ENCODE measurements around the gene NADSYN1.
"Not testable (repeated sequence)": the region's sequence is repeated elsewhere in the genome, so short reads cannot be mapped to it uniquely, and the experiment has no call there.

NADSYN1 gene

DNA sequence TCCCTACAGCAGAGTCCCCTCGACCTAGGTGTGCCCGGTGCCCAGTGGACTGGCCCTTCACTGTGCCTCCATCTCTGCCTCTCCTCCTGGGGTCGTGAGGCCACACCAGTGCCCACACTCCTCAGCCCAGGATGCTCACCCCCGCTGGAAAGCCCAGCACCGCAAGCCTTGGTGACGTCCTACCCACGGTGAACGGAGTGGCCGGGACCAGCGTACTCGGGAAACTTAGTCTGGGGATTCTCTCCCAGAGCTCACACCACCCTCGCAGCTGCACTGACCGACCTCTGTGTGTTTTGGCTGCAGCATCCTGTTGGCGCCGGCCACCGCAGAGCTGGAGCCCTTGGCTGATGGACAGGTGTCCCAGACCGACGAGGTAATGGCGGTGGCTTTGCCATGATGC, 38.5 kb downstream of the NADSYN1 start:
- ATAC-seq = no peak

DNA sequence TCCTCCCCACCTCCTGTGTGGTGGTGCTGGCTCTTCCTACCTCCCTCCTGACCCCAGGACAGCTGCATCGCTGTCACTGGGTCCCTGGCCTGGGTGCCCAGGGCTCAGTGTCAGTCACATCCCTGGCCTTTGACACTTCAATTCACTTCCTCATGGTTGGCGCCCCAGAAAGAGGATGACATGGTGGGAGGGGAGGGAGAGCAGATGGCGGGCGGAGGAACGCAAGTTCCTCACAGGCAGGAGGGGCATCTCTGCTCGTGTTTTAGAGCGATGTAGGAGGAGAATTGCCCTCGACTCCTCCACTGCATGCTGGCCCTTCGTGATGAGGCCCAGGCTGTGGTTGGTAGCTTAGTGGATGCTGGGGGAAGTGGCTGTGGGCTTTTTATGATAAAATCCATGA, 38.9 kb downstream of the NADSYN1 start:
- no peak for DNase-seq
- no peak for ATAC-seq

More for the DNA sequence above, 38.5 kb downstream of the NADSYN1 start:
- DNase-seq = no peak

DNA sequence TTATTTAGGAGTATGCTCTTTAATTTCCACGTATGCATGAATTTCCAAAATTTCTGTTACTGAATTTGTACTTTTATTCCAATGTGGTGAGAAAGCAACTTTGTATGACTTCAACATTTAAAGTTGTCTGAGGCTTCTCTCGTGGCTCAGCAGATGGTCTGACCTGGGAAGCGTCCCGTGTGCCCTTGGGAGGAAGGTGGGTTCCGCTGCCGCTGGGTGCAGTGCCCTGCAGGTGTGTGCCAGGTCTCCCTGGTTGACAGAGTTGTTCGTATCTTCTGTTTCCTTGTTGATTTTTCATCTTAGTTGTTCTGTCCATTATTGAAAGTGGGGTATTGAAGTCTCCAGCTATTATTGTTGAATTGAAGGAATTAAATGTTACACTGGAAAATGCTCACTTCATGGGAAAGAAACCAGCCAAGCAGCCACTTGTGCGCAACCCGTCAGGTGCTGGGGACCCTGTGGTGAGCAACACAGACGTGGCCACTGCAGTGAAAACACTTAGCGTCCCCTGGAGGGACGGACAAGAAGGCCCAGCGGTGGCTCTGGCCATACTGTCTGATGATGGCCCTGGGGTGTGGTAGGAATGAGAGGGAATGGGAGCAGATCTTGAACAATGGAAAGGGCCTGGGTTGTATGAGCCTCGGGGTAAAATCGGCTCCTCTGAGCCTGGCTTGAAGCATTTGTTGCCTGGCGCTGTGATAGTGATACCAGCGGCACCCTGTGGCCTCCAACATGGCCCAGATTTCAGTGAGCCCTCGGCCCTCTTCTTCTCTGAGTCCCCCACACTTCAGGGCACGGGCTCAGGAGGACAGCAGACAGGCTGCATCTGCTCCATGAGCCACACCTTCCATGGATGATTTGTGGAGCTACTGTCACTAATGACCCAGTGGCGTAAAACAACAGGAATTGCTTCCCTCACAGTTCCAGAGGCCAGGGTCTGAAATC, 42.6 kb downstream of the NADSYN1 start:
- ATAC-seq (no peak), DNase-seq (no peak)

DNA sequence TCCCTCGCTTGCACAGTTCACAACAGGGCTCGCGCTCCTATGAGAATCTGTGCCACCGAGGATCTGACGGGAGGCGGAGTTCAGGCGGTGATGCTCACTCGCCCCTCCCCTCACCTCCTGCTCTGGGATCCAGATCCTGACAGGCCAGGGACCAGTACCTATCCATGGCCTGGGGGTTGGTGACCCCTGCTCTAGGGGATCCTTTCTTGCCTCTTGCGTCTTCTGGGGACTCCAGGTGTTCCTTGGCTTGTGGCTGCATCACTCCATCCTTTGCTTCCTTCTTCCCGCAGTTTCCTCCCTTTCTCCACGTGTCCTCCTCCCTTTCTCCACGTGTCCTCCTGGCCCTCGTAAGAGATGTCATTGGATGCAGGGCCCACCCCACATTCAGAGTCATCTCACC, 43.4 kb downstream of the NADSYN1 start:
- ATAC-seq = no peak
- no peak for DNase-seq

DNA sequence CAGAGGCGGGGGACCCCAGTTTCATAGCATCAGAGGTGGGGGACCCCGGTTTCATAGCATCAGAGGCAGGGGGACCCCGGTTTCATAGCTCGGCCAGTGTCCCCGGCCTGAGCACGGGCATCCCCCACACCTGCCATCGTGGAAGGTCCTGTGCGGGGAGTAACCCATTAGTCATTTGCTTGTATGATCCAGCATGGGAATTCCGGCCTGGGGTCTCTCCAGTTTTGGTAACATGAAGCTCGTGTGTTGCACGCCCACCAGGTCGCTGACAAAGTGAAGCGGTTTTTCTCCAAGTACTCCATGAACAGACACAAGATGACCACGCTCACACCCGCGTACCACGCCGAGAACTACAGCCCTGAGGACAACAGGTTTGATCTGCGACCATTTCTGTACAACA, 45.1 kb downstream of the NADSYN1 start:
- DNase-seq (no peak), ATAC-seq (no peak)

DNA sequence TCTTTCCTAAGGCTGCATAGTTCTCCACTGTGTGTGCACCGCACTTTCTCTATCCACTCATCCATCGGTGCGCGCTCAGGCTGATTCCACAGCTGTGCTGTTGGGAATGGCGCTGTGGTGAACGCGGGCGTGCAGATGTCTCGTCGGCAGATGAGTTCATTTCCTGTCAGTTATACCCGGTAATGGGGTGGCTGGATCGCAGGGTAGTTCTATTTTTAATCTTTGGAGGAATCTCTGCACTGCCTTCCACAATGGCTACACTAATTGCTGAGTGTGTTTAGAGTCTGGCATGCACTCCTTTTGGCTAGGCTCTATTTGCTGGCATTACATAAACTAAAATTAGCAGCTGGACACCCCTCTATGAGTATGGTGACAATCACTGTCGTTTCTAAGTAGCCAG, 46.1 kb downstream of the NADSYN1 start:
- ATAC-seq = no peak
- no peak for DNase-seq

DNA sequence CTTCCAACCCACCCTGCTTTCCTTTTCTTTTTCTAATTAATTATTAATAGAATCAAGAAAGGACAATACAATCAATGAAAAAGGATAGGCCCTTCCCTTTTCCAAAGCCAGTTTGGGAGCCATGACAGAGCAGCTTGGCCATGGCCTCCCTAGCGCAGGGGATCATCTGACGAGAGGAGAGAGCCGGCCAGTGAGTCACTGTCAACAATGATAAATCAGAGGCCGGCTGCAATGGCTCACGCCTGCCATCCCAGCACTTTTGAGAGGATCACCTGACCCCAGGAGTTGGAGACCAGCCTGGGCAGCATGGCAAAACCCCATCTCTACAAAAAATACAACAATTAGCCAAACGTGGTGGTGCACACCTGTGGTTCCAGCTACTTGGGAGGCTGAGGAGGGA, 46.5 kb downstream of the NADSYN1 start:
- DNase-seq = no peak
- no peak for ATAC-seq

DNA sequence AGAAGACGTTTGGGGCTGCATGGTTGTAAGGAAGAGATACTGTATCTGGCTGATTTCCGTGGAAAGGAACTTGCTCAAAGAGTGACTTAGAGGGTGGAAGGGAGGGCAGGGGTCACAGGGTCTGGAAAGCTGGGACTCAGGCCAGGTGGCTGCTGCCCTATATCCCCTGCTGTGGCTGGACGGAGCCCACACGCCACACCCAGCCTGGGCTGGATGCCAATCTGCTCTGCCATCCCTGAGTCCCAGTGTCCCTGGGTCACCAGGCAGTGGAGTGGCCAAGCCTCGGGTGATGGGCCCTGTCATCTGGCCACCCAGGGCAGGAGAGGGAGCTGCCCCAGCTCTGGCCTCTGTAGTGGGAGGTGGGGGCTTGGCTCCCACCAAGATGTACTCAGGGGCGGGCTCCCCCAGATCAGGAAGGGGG, 47.6 kb downstream of the NADSYN1 start:
- ATAC-seq = no peak
- DNase-seq = no peak

DNA sequence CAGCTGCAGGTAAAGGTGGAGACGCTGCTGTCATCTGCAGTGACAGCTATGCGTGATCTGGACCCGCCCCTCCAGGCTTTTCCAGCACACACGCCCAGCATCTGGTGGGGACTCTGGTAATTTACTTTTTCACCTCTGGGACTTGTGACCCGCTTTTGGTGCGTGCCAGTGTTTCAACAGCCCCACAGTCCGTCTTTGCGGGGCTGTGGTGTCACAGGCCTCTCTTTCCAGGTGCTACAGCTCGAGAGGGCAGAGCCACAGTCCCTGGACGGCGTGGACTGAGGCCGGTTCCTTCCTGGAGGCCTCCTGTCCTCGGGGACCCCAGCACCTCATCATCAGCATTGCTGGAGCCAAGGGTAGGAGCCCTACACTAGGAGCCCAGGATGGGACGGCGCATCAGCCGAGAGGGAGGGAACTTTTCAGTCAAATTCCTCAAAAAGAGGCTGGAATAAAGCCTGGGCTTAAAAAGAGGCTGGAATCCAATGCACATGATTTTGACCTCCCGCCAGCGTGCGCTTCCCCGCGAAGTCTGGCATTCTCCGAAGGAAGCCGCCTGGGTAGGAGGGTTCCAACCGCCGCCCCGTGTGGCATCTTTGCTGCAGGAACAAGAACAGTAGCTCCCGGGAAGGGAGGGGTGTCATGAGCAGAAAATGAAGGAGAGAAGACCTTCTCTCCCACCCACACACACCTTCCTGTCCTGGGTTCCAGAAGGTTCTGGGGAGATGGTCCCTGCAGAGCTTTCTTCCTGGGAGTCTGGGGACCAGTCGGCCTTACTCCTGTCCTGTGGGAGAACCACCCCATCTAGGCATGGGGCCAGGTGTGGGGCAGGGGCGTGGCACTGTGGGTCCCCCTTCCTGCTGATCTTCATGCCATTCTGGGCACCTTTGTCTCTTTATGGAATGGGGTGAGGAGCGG, 48.3 kb downstream of the NADSYN1 start:
- DNase-seq = no peak

DNA sequence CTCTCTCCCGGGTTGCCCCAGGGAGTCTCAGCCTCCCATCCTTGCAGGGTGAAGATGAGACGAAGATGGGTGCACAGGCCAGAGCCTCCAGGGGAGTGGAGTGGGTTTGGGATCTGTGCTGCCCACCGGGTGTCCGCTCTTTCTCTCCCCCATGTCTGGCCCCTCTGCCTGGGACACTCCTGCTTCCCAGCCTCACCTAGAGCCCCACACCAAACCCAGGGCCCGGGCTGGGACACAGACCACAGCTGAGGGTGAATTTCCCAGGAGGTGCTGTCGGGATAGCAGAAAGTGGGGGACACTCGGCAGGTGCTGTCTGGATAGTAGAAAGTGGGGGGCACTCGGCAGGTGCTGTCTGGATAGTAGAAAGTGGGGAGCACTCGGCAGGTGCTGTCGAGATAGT, 49.0 kb downstream of the NADSYN1 start:
- no peak for DNase-seq
- ATAC-seq = no peak

More for the DNA sequence above, 48.3 kb downstream of the NADSYN1 start:
- ATAC-seq = no peak

DNA sequence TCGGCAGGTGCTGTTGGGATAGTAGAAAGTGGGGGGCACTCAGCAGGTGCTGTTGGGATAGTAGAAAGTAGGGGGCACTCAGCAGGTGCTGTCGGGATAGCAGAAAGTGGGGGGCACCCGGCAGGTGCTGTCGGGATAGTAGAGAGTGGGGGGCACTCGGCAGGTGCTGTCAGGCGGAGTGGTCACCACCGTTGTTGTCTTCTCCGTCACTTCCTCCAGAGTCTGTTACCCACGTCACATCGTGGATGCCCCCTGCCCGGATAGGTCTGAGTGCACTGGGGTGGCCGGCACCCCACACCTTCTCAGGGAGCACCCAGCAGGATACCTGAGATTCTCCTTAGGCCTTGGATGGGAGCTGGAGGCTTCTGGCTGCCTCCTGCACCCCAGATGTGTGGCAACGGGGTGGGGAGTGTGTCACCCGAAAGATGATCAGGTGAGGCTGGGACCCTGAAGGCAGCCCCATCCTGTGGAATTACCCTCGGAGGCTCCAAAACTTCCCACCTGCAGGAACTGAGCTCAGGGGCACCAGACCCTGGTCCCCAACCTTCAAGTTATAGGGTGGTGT, 50.0 kb downstream of the NADSYN1 start:
- DNase-seq (no peak), ATAC-seq (no peak)

DNA sequence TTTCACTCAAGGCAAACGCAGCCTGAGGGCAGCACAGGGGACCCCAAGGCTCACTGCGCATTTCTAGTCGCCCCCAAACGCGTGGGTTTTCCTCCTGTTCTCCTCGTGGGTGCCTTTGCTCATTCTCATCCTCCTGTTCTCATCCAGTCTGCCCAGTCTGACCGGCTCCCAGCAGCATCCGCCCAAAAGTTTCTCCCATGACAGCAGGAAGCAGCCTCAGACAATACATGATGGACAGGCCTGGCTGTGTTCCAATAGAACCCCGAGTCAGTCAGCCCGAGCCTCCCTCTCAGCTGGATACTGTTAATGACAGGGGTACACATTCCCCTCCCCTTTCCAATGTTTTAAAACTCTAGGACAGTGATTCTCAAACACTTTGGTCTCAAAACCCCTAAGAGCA, 51.5 kb downstream of the NADSYN1 start:
- DNase-seq = no peak
- no peak for ATAC-seq

DNA sequence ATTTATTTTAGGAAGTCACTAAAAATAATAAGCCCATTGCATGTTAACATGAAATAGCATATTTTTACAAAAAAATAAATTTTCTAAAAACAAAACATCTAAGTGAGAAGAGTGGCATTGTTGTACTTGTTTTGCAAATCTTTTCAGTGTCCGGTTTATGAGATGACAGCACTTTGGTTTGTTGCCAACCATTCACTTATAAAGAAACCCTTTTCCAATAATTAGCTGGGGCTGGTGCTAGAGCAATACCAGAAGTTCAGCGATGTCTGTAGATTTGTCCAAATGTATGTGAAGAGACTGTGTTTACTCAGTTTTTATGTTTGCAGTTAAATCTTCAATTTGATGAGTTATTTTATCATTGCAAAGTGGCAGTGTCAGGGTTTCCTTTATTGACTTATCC, 52.0 kb downstream of the NADSYN1 start:
- DNase-seq = no peak
- ATAC-seq = no peak

DNA sequence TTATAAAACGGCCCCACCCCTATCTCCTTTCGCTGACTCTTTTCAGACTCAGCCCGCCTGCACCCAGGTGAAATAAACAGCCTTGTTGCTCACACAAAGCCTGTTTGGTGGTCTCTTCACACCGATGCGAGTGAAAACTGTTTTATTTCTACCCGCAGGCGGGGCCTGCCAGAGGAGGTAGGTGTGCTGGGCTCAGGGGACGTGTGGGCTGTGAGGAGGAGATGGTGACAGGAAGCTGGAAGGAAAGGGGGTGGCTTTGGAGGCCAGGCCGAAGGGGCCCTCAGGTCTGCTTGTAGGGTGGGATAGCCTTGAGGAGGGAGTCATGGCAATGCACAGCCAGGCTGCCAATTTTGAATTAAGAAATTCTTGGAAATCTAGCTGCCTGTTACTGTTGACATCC, 52.8 kb downstream of the NADSYN1 start:
- ATAC-seq (no peak), DNase-seq (no peak)

DNA sequence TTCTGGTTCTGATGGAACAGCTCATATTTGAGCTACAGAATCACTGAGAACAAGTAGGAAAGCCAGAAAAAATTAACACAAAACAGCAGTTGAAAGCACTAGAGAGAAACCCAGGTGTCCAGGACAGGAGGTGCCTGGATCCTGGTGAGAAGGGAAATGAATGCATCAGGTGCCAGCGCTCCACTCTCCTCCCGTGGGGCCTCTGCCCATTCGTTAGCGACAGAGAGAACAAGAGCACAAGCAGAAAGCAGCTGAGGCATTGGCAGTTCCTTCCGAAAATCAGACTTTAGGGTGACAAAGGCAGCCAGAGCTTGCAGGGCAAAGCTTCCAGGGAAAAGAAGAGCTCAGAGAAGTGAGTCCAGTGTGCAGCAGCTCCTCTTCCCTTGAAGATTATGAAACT, 54.1 kb downstream of the NADSYN1 start:
- DNase-seq = no peak
- no peak for ATAC-seq

DNA sequence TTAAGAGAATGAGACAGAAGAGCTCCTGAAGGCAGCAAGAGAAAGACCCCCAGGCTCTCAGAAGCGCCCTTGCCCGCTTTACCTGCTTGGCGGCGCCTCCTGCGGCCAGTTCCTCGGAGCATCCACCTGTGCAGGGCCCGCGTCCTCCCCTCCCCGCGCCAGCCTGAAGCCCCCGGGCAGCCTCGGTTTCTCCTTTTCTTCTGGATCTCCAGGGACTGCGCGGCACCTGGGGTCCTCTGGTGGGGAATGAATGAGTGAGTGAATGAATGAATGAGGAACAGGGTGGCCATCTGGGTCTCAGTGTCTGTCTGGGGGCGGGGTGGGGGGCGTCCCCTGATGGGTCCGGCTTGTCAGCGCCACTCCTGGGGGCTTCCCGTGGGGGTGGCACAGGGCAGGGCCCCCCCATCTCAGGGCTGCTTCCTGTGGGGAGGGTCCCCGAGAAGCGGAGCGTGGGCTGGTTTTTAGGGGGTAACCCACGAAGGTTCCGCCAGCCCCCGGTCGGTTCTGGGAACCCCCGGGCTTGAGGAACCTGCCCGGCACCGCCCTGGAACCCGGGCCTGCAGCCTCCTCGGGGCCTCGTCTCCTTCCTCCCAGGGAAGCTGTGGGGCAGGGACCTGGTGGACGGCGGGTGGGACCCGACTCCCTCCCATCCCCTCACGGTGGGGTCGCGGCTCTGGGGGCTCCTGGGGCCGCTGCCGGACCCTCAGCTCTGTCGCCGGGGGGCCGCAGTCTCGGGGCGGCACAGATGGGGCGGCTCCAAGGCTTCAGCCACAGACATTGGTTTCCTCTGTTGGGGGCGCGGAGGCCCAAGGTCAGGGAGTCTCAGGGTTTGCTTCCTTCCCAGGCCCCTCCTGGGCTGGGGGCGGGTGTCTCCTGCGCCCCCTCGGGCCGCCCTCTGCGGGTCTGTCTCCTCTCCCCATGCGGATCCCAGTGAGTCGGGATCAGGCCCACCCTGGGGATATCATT, 65.8 kb downstream of the NADSYN1 start:
- ATAC-seq = no peak
- no peak for DNase-seq

DNA sequence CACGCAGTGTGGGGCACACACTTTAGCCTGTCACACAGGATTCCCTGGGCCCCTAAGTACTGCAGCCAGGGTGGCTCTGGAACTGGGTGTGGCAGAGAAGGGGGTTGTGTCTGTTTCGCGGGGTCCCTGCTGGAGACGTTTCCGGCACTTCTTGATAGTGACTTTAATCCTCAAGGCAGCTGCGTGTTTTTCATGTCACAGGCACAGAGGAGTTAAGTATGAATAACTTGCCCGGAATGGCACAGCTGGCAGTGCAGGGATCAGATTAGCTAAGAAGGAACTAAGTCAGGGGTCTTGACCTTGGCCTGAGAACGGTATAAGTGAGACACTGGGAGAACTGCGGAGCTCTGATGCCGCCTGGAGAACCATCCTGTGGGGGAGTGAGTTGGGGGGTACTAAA, 66.5 kb downstream of the NADSYN1 start:
- no peak for ATAC-seq
- DNase-seq = no peak

DNA sequence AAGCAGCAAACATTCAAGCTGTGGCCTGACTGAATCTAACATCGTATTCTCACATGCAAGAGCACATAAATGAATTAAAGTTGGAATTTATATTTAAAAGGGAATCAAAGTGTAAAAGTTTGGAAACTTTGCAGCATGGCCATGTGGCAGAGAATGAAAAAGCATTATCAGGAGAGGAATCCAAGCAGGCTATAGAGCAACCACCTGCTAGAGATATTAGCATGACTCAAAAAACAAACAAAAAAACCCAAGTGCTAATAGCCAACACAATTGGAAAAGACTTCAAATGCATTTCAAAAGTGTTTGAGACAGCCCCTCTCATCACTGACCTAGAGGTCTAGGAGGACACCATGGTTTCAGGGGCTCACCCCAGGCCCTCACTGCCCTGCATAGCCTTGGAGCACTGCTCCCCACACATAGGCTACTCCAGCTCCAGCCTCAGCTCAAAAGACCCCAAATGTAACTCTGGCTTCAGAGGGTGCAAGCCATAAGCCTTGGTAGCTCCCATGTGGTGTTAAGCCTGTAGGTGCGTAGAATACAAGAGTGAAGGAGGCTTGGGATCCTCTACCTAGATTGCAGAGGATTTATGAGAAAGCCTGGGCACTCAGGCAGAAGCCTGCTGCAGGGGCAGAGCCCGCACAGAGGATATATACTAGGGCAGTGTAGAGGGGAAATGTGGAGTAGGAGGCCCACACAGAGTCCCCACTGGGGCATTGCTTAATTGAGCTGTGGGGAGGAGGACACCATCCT, 72.4 kb downstream of the NADSYN1 start:
- ATAC-seq (no peak), DNase-seq (no peak)

DNA sequence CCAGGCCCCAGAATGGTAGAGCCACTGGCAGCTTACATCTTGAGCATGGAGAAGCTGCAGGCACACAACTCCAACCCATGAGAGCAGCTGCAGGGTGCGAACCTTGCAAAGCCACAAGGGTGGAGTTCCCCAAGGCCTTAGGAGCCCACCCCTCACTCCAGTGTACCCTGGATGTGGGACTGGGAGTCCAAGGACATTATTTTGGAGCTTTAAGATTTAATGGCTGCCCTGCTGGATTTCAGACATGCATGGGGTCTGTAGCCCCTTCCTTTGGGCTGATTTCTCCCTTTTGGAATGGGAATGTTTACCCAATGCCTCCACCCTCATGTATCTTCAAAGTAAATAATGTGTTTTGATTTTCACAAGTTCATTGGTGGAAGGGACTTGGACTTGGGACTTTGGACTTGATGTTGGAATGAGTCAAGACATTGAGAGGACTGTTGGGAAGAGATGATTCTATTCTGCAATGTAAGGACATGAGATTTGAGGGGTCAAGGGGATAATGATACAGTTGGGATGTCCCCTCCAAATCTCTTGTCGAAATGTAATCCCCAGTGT, 73.0 kb downstream of the NADSYN1 start:
- ATAC-seq = no peak
- no peak for DNase-seq

DNA sequence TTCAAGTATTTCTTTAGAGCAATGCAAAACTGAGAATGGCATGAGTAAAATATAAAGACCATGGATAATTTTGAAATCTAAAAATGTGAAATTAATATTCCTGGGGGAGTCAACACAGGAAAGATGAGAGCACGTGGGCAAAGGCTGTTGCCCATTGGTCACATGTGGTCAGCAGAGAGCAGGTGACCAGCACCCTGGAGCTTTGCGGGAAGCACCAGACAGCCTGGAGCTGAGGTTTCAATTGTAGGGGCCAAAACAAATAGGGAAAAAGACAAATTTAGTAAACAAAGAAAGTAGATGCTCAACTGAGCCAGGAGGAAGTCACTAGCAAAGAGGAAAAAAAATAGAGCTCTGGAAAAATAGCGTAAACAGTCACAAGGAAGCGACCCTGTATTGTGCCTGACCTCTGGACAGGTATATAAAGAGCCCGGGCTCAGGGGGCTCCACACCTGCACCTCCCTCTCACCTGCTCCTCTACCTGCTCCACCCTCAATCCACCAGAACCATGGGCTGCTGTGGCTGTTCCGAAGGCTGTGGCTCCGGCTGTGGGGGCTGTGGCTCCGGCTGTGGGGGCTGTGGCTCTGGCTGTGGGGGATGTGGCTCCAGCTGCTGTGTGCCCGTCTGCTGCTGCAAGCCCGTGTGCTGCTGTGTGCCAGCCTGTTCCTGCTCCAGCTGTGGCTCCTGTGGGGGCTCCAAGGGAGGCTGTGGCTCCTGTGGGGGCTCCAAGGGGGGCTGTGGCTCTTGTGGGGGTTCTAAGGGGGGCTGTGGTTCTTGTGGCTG, 74.0 kb downstream of the NADSYN1 start, which contains the start of gene KRTAP5-7:
Gene KRTAP5-7 (plus strand): TSS at position 472 of the 780 bp plus-strand sequence. CDS start 34 bp downstream, at position 506.
- ATAC-seq, DNase-seq: not testable (repeated sequence)

Measured in stimulated activated naive CD8-positive, alpha-beta T cell treated with anti-CD3 and anti-CD28 coated beads, Interleukin-15, Interleukin-2, amounts not matched to agents 100 U/mL and 50 U/mL, for 24 hours (primary cell).